GM23338 (cell line): ENCODE results near the gene TGFBR1. TPM values are rescaled to one million over a fixed set of nuclear protein-coding genes. Genes with fewer than 3 reads are reported as not detected.

Experiments used
- ATAC-seq: fragments of 200-7000 bp; cut with Tn5 transposase; 3 replicates; pipeline ENCODE4 v1.9.1; 2020
- DNase-seq: peaks from one replicate; pipeline ENCODE4 v3.0.0-alpha.2; 2015; ENCODE audit warnings: low spot score
- H2AFZ ChIP-seq: fragments of 200-600 bp; sonication (generic); 2 replicates; pipeline ENCODE4 v1.8.0; 2016; ENCODE audit warnings: antibody characterized with exemption, mild to moderate bottlenecking, moderate library complexity
- H3F3A ChIP-seq: fragments of 200-600 bp; sonication (generic); replicated peaks from 2 replicates; pipeline ENCODE4 v1.8.0; 2017; ENCODE audit warnings: antibody characterized with exemption, mixed run types, low read depth
- H3K27ac ChIP-seq: fragments of 200-600 bp; sonication (generic); 2 replicates; pipeline ENCODE4 v1.6.1; 2016; ENCODE audit warnings: low read depth
- H3K27me3 ChIP-seq: fragments of 200-600 bp; sonication (generic); 2 replicates; pipeline ENCODE4 v1.8.0; 2016; ENCODE audit warnings: mild to moderate bottlenecking, mixed run types, moderate library complexity; ENCODE audit not compliant: insufficient read depth
- H3K36me3 ChIP-seq: fragments of 200-600 bp; sonication (generic); 2 replicates; pipeline ENCODE4 v1.8.0; 2016; ENCODE audit warnings: mild to moderate bottlenecking; ENCODE audit not compliant: insufficient read depth
- H3K4me1 ChIP-seq: fragments of 200-600 bp; sonication (generic); 2 replicates; pipeline ENCODE4 v1.8.0; 2016; ENCODE audit warnings: mild to moderate bottlenecking, moderate library complexity; ENCODE audit not compliant: insufficient read depth
- H3K4me2 ChIP-seq: fragments of 200-600 bp; sonication (generic); 2 replicates; pipeline ENCODE4 v1.7.1; 2017; ENCODE audit warnings: mixed run types
- H3K4me3 ChIP-seq: fragments of 200-600 bp; sonication (generic); 2 replicates; pipeline ENCODE4 v1.6.1; 2016; ENCODE audit warnings: mixed run types
- H3K79me2 ChIP-seq: fragments of 200-600 bp; sonication (generic); replicated peaks from 2 replicates; pipeline ENCODE4 v1.8.0; 2017; ENCODE audit warnings: mild to moderate bottlenecking; ENCODE audit not compliant: insufficient read depth
- H3K9me2 ChIP-seq: fragments of 200-600 bp; sonication (generic); 2 replicates; pipeline ENCODE4 v1.8.0; 2017; ENCODE audit not compliant: insufficient read depth
- H4K20me1 ChIP-seq: fragments of 200-600 bp; sonication (generic); replicated peaks from 2 replicates; pipeline ENCODE4 v1.8.0; 2017; ENCODE audit warnings: mild to moderate bottlenecking; ENCODE audit not compliant: insufficient read depth
- H3K27ac Mint-ChIP-seq: 2 replicates; pipeline ENCODE4 v1.8.0; 2020; ENCODE audit warnings: inconsistent platforms, mild to moderate bottlenecking, moderate library complexity, mixed read lengths
- H3K27me3 Mint-ChIP-seq: 3 replicates; pipeline ENCODE4 v1.8.0; 2022; ENCODE audit warnings: low read depth, mild to moderate bottlenecking, moderate library complexity, mixed read lengths, inconsistent platforms; ENCODE audit not compliant: insufficient read depth, poor library complexity
- H3K36me3 Mint-ChIP-seq: 3 replicates; pipeline ENCODE4 v1.8.0; 2021; ENCODE audit warnings: low read depth, mild to moderate bottlenecking, inconsistent platforms, moderate library complexity, mixed read lengths
- H3K4me1 Mint-ChIP-seq: 3 replicates; pipeline ENCODE4 v1.8.0; 2020; ENCODE audit warnings: mild to moderate bottlenecking, inconsistent platforms, mixed read lengths
- H3K4me3 Mint-ChIP-seq: 3 replicates; pipeline ENCODE4 v1.8.0; 2021; ENCODE audit warnings: moderate library complexity, mild to moderate bottlenecking, inconsistent platforms, mixed read lengths
- H3K9me3 Mint-ChIP-seq: 3 replicates; pipeline ENCODE4 v1.8.0; 2020; ENCODE audit warnings: moderate library complexity, mild to moderate bottlenecking, inconsistent platforms, mixed read lengths
- CREB1 ChIP-seq: fragments of 250-450 bp; sonication (Bioruptor Pico); IDR thresholded peaks from 2 replicates; pipeline ENCODE4 v1.5.0; 2020; ENCODE audit warnings: low read depth, mild to moderate bottlenecking, moderate library complexity
- CTCF ChIP-seq, 2 experiments: fragments of 200-600 bp in 1 of 2; sonication (generic) in 1 of 2; conservative IDR thresholded peaks; 2 replicates each; pipeline versions ENCODE4 v1.5.1 to v1.6.1; 2016 to 2017; ENCODE audit warnings: antibody characterized with exemption in 2 of 2, low read depth in 2 of 2, mild to moderate bottlenecking in 2 of 2, moderate library complexity in 1 of 2
- EZH2 ChIP-seq: fragments of 200-600 bp; sonication (generic); IDR thresholded peaks from one replicate; pipeline ENCODE4 v1.8.0; 2017; ENCODE audit warnings: antibody characterized with exemption, mild to moderate bottlenecking, low read depth; ENCODE audit not compliant: unreplicated experiment
- EZH2phosphoT487 ChIP-seq: fragments of 200-600 bp; sonication (generic); IDR thresholded peaks from one replicate; pipeline ENCODE4 v1.8.1; 2018; ENCODE audit warnings: antibody characterized with exemption; ENCODE audit not compliant: unreplicated experiment
- POLR2AphosphoS5 ChIP-seq: IDR thresholded peaks from 2 replicates; pipeline ENCODE4 v1.6.1; 2016; ENCODE audit warnings: antibody characterized with exemption, low read depth
- REST ChIP-seq: IDR thresholded peaks from one replicate; pipeline ENCODE4 v1.6.1; 2018; ENCODE audit warnings: antibody characterized with exemption; ENCODE audit not compliant: unreplicated experiment
- polyA plus RNA-seq: library from polyadenylated mRNA; unstranded; fragments of >200 nt; fragmentation: Nextera tagmentation; extraction: Ambion mirVana; gene quantifications from 2 replicates; pipeline ENCODE4 v1.2.1, GENCODE V29; 2016
- total RNA-seq: library from RNA; depleted of rRNA; stranded (reverse); fragments of >200 nt; shearing (Covaris generic); gene quantifications from 2 replicates; pipeline ENCODE4 v1.2.3, GENCODE V29; 2014
- TF ChIP-seq, protein P1 (sequence below): IDR thresholded peaks from 2 replicates; pipeline ENCODE4 v1.6.1; 2016; ENCODE audit warnings: antibody characterized with exemption
- TF ChIP-seq, protein P2 (sequence below): fragments of 250-450 bp; sonication (Bioruptor Pico); IDR thresholded peaks from 2 replicates; pipeline ENCODE4 v1.5.0; 2020; ENCODE audit warnings: mild to moderate bottlenecking, moderate library complexity

The TGFBR1 gene
- total and polyA plus RNA-seq, 2 experiments from 2014 or later, result 9.3 to 40.2 TPM

DNA sequence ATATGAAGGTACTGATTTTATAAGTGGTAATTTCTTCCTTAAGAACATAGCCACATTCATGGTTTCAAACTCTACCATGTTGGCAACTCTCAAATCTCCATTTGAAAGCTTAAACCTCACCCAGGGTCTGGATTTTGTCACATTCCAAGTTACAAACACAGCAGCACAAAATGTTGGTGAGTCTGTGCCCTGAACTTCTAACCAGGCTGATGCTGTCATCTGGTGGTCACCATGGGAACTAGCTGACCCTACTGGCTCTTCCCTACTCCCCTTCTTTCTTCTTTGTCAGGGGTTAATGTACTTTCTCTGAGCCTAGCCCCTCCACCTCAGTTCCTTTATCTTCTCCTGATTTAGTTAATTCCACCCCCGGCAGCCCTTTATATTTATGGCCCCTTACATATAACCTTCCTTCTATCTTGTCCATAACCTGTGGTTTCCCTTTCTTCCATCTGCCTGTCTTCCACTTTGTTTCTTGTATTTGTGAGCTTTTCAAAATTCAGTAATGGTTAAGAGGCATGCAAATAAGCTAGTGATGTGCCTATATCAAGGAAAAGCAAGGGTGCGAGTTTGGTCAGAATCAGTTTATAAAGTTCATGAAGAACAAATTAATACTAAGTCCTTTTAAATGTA lies 35.9 kb downstream of the TGFBR1 start:
- Histone ChIP-seq H3K4me2 (no peak overlapping the region), H3K36me3 (peaks cover 15% of the 10 kb centered on the region), H3K27me3 (no peaks in the 10 kb centered on the region), H3K4me1 (no peaks in the 10 kb centered on the region), H3F3A (no peaks in the 10 kb centered on the region), H3K27ac (no peak overlapping the region), H4K20me1 (0 out of 2 replicates have a peak, but pooled peaks cover 4% of the 10 kb centered on the region), H3K4me3 (no peak overlapping the region), H3K9me2 (no peaks in the 10 kb centered on the region), H2AFZ (no peak overlapping the region), H3K79me2 (no peaks in the 10 kb centered on the region)
- Mint-ChIP-seq H3K27ac (peak overlapping the region; percentile 7; the same call in 1 of the 2 replicates), H3K36me3 (peaks cover 37% of the 10 kb centered on the region; the same call in 2 of the 3 replicates), H3K27me3 (peaks cover 2% of the 10 kb centered on the region), H3K4me1 (peaks cover 6% of the 10 kb centered on the region), H3K4me3 (no peak overlapping the region), H3K9me3 (no peaks in the 10 kb centered on the region)
- DNase-seq (peak; percentile 75), ATAC-seq (peak; percentile 94)
- no peak for TF ChIP-seq CREB1
- peak; percentile 75 to 91 for TF ChIP-seq CTCF (conservative IDR thresholded peaks at IDR 0.05; ENCODE audit: low read depth in 2 of 2)

- Histone ChIP-seq H4K20me1 (0 out of 2 replicates have a peak, but pooled peaks cover 4% of the 10 kb centered on the region), H3K4me3 (no peak overlapping the region), H3F3A (no peaks in the 10 kb centered on the region), H3K36me3 (peaks cover 23% of the 10 kb centered on the region), H3K79me2 (no peaks in the 10 kb centered on the region), H3K9me2 (no peaks in the 10 kb centered on the region), H3K4me1 (no peaks in the 10 kb centered on the region), H2AFZ (no peak overlapping the region), H3K27me3 (no peaks in the 10 kb centered on the region), H3K27ac (no peak overlapping the region), H3K4me2 (no peak overlapping the region)
- Mint-ChIP-seq H3K9me3 (no peaks in the 10 kb centered on the region), H3K4me3 (no peak overlapping the region), H3K27ac (no peak overlapping the region), H3K4me1 (peaks cover 6% of the 10 kb centered on the region), H3K27me3 (peaks cover 2% of the 10 kb centered on the region), H3K36me3 (peaks cover 46% of the 10 kb centered on the region; the same call in 2 of the 3 replicates)
- DNase-seq (no peak), ATAC-seq (no peak)
- TF ChIP-seq EZH2phosphoT487 (no peak), CREB1 (no peak), POLR2AphosphoS5 (no peak), EZH2 (no peak), REST (no peak)
- TF ChIP-seq, protein P1, sequence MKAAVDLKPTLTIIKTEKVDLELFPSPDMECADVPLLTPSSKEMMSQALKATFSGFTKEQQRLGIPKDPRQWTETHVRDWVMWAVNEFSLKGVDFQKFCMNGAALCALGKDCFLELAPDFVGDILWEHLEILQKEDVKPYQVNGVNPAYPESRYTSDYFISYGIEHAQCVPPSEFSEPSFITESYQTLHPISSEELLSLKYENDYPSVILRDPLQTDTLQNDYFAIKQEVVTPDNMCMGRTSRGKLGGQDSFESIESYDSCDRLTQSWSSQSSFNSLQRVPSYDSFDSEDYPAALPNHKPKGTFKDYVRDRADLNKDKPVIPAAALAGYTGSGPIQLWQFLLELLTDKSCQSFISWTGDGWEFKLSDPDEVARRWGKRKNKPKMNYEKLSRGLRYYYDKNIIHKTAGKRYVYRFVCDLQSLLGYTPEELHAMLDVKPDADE, result no peak
- TF ChIP-seq, protein P2, sequence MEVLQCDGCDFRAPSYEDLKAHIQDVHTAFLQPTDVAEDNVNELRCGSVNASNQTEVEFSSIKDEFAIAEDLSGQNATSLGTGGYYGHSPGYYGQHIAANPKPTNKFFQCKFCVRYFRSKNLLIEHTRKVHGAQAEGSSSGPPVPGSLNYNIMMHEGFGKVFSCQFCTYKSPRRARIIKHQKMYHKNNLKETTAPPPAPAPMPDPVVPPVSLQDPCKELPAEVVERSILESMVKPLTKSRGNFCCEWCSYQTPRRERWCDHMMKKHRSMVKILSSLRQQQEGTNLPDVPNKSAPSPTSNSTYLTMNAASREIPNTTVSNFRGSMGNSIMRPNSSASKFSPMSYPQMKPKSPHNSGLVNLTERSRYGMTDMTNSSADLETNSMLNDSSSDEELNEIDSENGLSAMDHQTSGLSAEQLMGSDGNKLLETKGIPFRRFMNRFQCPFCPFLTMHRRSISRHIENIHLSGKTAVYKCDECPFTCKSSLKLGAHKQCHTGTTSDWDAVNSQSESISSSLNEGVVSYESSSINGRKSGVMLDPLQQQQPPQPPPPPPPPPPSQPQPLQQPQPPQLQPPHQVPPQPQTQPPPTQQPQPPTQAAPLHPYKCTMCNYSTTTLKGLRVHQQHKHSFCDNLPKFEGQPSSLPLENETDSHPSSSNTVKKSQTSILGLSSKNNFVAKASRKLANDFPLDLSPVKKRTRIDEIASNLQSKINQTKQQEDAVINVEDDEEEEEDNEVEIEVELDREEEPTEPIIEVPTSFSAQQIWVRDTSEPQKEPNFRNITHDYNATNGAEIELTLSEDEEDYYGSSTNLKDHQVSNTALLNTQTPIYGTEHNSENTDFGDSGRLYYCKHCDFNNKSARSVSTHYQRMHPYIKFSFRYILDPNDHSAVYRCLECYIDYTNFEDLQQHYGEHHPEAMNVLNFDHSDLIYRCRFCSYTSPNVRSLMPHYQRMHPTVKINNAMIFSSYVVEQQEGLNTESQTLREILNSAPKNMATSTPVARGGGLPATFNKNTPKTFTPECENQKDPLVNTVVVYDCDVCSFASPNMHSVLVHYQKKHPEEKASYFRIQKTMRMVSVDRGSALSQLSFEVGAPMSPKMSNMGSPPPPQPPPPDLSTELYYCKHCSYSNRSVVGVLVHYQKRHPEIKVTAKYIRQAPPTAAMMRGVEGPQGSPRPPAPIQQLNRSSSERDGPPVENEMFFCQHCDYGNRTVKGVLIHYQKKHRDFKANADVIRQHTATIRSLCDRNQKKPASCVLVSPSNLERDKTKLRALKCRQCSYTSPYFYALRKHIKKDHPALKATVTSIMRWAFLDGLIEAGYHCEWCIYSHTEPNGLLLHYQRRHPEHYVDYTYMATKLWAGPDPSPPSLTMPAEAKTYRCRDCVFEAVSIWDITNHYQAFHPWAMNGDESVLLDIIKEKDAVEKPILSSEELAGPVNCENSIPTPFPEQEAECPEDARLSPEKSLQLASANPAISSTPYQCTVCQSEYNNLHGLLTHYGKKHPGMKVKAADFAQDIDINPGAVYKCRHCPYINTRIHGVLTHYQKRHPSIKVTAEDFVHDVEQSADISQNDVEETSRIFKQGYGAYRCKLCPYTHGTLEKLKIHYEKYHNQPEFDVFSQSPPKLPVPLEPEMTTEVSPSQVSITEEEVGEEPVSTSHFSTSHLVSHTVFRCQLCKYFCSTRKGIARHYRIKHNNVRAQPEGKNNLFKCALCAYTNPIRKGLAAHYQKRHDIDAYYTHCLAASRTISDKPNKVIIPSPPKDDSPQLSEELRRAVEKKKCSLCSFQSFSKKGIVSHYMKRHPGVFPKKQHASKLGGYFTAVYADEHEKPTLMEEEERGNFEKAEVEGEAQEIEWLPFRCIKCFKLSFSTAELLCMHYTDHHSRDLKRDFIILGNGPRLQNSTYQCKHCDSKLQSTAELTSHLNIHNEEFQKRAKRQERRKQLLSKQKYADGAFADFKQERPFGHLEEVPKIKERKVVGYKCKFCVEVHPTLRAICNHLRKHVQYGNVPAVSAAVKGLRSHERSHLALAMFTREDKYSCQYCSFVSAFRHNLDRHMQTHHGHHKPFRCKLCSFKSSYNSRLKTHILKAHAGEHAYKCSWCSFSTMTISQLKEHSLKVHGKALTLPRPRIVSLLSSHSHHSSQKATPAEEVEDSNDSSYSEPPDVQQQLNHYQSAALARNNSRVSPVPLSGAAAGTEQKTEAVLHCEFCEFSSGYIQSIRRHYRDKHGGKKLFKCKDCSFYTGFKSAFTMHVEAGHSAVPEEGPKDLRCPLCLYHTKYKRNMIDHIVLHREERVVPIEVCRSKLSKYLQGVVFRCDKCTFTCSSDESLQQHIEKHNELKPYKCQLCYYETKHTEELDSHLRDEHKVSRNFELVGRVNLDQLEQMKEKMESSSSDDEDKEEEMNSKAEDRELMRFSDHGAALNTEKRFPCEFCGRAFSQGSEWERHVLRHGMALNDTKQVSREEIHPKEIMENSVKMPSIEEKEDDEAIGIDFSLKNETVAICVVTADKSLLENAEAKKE (CRISPR knock-in tag), result no peak
These were observed 36.9 kb downstream of the TGFBR1 start for GRCh38 chr9:99141849-99142248.
